ENCODE data around the gene LCP2.

LCP2 gene

DNA sequence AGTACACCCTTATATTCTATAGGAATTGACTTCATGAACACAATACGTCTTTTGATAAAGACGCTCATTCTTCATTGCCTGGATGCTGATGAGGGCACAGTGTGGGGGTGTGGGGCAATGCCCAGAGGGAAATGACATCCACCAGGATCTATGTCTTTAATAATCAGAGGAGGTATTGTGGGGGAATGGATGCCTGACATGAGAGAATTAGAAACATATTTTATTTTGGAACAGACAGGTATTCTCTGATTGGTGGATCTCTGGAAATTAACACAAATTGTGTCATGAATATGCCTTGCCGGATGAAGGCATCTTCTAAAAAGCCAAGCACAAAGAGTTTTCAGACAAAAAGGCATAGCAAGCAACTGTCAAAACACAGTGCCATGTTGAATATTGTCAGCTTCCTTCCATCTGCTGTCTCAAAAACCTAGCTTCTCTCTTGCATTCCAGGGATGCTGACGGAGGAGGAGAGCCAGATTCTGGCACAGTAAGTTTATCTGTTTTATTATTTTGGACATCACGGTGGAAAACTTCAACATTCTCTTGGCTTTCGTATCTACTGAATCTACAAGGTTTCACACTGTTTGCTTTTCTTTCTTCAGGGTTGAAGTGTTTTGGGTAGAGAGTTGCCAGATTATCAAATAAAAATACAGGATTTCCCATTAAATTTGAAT, 68.7 kb downstream of the LCP2 start:
- no peak overlapping the region for H3K4me3 ChIP-seq (ENCODE audit: low read depth, low read length)
- TF ChIP-seq CTCF (IDR thresholded peaks at IDR 0.05; ENCODE audit: borderline replicate concordance, insufficient read depth, low read depth, low read length), result no peak

DNA sequence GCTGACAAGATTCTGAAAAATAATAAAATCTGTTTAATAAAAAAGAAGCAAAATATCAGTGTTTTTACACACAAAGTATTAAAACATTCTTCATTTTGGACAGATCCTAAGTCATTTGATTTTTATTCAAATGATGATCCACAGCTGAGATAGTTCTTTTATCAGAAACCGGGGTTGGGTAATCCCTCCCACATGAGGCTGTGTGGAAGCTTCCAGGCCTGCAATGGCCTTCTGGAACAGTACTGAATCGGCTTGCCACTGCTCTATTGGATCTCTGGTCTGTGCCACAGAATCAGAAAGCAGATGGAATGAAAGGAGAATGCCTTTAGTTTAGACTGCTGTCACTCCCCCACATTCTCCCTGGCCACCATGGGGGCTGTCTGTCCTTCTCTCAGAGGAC, 70.9 kb downstream of the LCP2 start:
- no peak overlapping the region for H3K4me3 ChIP-seq (ENCODE audit: low read depth, low read length)
- TF ChIP-seq CTCF (IDR thresholded peaks at IDR 0.05; ENCODE audit: borderline replicate concordance, insufficient read depth, low read depth, low read length), result no peak

DNA sequence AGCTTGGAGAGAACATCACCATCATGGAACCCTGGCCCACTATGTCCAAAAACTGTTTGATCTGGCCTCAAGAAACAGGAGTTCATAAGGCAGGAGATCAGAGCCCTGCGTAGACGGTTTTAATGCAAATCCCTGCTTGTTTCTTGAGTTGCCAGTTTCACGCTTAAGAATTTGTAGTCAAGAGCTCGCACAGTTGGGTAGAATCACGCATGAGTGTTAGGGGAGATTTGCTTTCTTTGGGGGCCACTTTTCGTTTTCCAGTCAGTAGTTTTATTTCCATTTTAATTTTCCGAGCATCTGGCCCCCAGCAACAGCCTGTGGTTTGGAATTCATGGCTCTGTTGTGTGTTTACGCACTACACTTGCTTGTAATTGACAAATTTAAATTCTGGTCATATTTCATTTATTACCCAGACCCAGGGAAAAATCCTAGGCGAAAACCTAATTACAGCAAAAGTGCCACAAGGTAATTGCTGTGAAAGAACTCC, 71.4 kb downstream of the LCP2 start:
- H3K4me3 ChIP-seq (ENCODE audit: low read depth, low read length), result no peak overlapping the region
- no peak for TF ChIP-seq CTCF (IDR thresholded peaks at IDR 0.05; ENCODE audit: borderline replicate concordance, insufficient read depth, low read depth, low read length)

DNA sequence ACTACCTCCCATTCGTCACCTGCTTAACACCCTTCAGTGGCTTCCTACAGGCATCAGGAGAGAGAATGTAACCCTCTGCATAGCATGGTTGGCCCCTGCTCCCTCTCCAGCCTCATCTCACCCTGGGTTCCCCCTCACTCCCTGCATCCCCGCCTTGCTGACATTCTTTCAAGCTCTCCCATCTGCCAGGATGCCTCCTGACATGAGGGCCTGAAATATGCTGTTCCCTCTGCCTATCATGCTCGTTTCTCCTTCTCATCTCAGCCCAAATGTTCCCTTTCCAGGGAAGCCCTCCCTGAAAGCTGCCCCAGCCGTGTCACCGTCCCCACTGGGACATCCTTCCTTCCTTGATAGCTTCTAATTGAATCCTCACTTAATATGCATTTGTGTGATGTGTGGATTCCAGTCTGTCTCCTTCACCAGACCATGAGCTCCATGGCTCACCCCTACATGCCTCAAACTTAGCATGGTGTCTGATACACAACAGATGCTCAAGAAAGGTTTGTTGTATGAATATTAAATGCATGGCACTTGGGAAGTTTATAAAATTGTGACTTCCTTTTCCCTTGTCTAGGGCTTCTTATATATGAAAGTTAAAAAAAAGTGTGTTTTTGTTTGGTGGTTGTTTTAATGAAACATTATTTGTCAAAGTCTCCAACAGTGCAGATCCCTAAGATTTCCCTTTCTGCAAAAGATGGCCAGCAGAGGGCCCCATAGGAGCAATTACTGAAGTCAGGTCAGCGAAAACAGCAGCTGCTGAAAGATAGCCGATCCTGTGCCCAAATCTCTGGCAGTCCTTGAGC, 72.0 kb downstream of the LCP2 start:
- H3K4me3 ChIP-seq (ENCODE audit: low read depth, low read length), result no peak overlapping the region
- TF ChIP-seq CTCF (IDR thresholded peaks at IDR 0.05; ENCODE audit: borderline replicate concordance, insufficient read depth, low read depth, low read length), result peak; percentile 61; the same call in 1 of the 2 replicates

- TF ChIP-seq CTCF (IDR thresholded peaks at IDR 0.05; ENCODE audit: borderline replicate concordance, insufficient read depth, low read depth, low read length), result no peak
- no peak overlapping the region for H3K4me3 ChIP-seq (ENCODE audit: low read depth, low read length)
Measured at GRCh38 chr5:170223906-170224305, 73.7 kb downstream of the LCP2 start.

GRCh38 chr5:170223360-170223759, 74.2 kb downstream of the LCP2 start:
- H3K4me3 ChIP-seq (ENCODE audit: low read depth, low read length), result no peak overlapping the region
- no peak for TF ChIP-seq CTCF (IDR thresholded peaks at IDR 0.05; ENCODE audit: borderline replicate concordance, insufficient read depth, low read depth, low read length)
